HG03066 (cell line): ENCODE data around the gene ROS1.
"Not testable (repeated sequence)": the region's sequence is repeated elsewhere in the genome, so short reads cannot be mapped to it uniquely, and the experiment has no call there.

Source experiments
- ATAC-seq: cut with Tn5 transposase; IDR thresholded peaks from one replicate; pipeline ENCODE4 v1.9.1; 2021; ENCODE audit warnings: low read depth; ENCODE audit not compliant: unreplicated experiment

Gene ROS1

DNA sequence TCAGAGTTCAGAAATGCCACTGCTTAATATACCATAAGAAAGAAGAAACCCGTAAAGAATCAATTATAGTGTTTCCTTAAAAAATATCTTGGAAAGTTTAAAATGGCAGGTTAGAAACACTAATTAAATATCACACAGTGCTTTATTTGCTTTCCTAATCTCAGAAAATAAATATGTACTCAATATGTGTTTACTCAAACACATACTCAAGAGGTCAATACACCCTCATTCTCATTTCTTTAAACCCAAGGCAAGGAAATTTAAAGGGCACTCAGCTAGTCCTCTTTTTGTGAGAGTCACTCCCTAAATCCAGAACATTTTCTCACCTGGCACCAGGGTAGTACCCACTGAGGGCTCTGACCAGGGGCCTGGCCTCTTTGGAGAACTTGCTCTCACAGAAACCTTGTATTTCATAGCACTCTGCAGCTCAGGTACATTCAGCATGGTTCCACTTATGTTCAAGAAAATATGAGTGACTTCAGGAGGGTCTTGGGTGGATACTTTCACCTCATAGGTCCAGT lies 38.2 kb downstream of the ROS1 start:
- no peak for ATAC-seq

DNA sequence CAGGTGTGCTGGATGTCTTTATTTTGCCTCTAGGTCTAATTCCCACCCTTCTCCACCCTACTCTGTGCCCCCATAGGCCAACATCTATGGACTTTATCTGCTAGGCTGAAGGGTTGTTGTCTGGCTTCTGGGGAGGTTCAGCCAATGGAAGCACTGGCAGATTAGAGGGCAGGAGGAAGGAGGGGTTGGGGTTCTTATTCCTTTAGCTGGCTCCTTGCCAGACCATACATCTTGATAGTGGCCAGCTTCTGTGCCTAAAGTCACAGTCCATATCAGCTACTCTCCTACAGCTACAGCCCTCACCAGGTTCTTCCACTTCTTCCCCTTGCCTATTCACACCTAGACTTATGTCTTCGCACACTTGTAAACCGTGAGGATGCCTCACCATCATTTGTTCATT lies 41.1 kb downstream of the ROS1 start:
- no peak for ATAC-seq

DNA sequence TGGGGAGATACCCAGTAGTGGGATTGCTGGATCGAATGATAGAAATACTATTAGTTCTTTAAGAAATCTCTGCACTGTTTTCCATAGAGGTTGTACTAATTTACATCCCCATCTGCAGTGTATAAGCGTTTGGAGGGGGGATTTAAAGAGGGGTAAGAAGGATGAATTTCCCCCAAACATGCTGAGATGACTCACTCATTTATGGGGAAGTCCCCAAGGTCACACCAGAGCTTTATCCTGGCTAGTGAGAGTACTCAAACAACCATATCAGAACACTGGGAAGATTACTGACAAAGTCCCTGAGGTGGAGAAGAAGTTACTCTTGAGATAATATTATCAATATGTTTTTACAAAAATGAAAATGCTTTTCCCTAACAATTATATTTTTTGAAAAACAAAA lies 44.0 kb downstream of the ROS1 start:
- no peak for ATAC-seq

DNA sequence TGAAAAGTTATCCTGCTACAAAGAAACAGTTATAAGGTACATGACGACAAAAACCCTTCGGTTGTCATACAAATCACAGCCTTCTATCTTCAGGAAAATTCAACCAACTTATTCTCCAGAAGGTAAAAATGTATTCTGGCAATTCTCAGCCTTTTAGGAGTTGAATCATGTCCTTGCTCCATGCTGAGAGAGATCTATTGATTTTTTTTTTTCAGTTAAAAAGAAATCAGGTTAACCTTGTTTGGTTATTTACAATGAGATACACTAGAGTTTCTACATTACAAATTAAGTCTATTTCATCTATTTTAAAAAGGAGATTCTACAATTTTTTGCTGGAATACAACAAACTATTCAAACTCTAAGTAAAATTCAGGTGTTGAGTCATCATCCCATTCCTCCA lies 45.4 kb downstream of the ROS1 start:
- ATAC-seq, result no peak

DNA sequence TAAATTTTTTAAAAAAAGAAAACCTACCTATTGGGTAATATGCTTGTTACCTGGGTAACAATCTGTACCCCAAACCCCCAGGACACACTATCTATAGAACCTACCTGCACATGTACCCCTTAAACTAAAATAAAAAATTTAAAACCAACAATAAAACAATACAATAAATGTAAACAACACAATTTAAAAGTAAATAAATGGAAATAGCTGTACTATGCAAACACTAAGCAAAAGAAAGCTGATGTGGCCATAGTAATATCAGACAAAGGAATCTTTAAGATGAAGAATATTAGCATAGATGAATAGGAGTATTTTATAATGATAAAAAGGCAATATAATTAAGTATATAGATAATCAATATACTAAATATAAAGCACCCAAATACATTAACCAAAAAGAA lies 50.3 kb downstream of the ROS1 start:
- ATAC-seq, result no peak

DNA sequence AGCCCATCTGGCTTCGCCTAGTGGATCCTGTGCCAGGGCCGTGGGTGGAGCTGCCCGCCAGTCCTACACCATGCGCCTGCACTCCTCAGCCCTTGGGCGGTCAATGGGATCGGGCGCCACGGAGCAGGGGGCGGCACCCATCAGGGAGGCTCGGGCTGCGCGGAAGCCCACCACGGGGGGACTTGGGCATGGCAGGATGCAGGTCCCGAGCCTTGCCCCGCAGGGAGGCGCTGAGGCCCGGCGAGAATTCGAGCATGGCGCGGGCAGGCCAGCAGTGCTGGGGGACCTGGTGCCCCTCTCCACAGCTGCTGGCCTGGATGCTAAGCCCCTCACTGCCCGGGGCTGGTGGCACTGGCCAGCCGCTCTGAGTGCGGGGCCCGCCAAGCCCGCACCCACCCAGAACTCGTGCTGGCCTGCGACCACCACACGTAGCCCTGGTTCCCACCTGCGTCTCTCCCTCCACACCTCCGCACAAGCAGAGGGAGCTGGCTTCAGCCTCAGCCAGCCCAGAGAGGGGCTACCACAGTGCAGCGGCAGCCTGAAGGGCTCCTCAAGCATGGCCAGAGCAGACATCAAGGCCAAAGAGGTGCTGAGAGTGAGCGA lies 52.4 kb downstream of the ROS1 start:
- ATAC-seq, result no peak

DNA sequence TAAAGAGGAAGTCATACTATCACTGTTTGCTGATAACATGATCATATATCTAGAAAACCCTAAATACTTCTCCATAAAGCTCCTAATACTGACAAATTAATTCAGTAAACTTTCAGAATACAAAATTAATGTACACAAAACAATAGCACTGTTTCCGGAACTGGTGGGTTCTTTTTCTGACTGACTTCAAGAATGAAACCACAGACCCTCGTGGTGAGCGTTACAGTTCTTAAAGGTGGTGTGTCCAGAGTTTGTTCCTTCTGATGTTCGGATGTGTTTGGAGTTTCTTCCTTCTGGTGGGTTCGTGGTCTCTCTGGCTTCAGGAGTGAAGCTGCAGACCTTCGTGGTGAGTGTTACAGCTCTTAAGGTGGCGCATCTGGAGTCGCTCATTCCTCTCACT lies 53.5 kb downstream of the ROS1 start:
- not testable (repeated sequence) for ATAC-seq

DNA sequence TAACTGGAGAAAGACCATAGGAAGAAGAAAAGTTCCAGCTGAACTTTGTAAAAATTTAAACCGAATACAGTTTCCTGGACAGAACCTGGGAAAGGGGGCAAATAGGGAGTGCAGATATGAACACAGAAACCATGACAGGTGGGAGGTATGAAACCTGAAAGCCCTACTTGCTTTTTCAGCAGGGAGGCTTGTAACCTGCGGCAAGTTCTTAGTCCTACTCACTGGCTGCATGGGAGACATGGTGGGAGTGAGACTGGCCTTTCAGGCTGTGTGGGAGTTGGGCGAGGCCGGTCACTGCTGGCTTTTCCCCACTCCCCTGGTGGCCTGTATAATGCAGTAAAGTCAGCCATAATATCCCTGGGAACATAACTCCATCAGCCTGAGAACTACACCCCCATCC lies 54.2 kb downstream of the ROS1 start:
- ATAC-seq, result no peak

DNA sequence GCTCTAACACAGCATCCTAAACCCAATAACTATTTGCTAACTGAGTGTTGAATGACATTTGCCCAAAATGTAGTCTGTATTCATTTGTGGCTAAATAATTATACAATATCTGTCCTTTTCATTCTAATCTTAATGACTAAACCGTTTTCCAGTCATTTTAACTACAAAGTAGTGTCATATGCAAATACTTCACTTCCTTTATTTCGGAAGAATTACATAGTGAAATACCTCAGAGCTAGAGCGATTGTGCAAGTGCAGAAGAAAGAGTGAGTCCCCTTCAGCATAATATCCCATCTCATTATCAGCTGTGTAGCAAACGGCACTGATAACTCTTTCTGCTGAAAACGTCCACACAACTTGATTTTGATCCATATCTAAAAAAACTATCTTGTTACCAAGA lies 66.2 kb downstream of the ROS1 start:
- ATAC-seq, result no peak

DNA sequence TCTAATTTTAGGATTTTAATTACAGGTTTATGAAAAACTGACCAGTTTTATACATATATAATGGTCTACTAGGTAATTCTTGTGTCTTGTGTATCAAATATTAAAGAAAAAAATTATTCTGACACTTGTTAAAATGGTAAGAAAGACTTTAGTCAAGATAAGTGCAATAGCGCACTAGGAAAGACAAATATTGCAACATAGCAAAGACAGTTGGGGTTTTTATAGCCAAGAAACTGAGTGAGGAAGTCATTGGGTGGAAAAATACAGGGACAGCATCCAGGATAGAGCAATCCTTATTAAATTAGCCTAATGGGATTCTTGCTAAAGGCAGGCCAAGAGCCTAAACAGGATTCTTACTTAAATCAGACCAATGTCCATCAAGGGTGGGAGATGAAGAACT lies 71.1 kb downstream of the ROS1 start:
- no peak for ATAC-seq

DNA sequence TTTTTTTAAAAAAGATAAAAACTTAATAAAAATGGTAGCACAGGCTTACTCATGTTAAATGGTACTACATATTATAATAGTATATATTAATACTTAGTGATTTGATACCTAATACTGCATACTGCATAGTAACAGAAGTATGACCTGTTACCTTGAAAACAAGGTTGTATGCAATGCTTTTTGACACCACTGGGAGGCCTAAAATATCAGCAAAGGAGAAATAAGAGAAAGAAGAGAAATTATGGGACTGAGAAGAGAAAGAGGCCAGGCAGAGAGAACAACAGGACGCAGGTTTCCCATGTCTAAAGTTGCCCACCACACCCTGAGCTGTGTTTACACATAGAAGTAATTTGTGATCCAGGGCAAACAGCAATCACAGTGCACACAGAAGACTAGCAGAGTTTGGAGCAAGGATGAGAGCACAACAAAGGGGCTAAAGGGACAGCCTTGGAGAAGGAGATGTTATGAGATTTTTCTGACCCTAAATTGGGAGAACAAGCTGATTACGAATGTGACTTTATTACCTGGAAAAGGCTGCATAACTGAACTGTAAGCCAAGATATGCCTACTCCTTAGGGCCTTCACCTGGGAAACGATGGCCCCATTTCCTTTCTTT lies 73.2 kb downstream of the ROS1 start:
- ATAC-seq, result peak; percentile 66

DNA sequence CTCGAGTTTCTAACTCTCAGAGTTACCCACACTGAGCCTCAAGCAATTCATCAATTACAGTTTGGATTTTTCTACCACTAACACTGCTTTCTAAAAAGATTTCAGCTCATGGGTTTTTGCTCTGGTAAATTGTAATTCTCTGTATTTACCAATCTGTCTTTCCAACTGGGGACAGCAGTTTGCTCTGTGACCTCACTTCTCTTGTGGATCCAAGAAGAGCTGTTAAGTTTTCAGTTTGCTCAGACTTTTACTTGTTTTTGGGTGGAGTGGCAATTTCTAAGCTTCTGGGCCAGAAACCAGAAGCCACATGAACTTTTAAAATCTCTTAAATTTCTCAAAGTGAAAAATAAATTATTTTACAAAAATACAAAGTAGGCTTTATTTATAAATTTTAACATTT lies 74.2 kb downstream of the ROS1 start:
- ATAC-seq, result no peak

DNA sequence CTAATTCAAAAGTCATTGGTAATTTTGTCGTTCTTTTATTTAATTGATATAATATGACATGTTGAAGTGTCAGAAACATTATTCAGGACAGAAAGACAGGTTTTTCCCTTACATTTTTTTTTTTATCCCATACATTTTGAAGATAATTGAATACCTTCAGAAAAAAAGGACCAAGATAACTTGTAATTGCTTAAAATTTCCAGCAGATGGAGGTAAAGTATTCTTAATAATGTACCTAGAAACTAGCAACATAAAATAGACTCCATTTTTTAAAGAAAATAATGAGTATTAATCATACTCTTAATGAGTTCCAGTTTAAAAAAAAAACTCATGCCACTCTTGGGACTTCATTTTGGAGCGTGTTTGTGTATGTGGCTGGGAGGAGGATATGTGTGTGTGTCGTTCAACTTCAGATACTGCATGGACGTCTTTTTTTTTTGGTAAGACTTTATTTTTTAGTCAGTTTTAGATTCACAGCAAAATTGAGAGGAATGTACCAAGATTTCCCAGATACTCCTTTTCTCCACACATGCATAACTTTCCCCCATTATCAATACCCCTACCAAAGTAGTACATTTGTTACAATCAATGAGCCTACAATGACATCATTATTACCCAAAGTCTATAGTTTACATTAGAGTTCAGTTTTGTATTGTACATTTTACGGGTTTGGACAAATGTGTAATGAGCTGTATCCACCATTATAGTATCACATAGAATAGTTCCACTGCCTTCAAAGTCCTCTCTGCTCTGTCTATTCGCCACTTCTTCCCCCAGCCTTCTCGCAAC lies 79.4 kb downstream of the ROS1 start:
- no peak for ATAC-seq

DNA sequence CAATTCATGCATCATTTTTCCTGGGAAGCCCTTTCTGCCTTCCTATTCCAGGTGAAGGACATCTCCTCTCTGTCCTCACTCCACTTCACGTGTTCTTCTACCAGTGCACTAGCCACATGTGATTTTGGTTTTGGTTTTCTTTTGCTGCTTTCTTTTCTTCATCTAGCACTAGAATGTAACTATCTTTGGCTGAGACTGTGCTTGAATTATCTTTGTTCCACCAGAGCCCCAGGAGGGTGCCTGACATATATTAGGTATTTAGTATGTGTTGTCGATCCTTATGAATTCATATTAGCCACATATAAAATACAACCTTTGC lies 80.5 kb downstream of the ROS1 start:
- ATAC-seq, result no peak

DNA sequence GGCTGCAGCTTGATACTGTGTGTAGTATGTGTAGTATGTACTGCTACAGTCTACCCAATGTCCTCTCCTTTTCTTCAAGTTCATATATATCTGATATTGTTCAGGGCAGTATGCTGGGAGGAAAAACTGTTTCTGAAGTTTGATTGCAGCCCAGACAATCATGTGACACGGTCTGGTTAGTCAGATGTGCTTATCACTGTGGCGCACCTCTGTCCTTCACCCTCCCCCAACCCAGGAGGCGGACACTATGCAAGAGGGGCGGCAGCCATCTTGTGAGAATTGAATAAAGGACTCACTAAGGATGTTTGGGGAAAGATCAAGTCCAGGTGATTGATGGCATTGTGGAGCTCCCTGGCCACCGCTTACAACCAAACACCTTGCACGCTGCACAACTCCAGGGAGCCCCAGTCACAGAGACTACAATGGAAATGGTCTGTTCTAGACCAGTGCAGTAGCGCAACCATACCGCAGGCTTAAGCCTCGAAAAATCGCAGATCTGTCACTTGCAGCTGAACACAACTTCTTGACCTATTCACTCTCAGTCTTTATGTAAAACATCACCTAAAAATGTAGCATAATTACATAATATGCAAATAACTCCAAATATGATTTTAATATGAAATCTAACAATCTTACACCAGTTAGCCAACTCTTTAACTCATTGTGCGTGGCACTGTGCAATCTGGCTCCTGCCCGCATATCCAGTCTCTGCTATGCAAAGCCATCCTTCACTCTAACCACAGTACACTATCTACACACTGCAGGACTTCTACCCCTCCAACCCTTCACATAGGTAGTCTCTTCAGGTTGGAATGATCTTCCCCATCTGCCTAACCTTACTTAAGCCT lies 81.1 kb downstream of the ROS1 start:
- no peak for ATAC-seq

DNA sequence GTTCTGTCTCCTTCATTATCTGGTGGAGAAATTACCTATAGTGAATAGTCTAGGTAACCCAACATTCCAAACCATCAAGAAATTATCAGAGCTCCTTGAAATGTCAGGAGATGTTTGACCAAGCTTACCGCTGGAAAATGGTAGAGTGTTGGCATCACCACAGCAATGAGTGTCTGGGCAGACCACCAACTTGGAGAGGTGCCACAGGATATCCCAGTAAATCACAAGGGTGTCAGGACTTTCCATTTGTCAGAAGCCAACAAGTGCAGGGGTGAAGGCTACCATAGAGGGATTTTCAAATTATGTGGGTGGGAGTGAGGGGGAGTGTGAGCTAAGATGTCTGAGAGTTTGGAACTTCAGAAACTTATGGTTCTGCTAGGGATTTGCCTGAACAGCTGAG lies 87.2 kb downstream of the ROS1 start:
- ATAC-seq, result no peak

DNA sequence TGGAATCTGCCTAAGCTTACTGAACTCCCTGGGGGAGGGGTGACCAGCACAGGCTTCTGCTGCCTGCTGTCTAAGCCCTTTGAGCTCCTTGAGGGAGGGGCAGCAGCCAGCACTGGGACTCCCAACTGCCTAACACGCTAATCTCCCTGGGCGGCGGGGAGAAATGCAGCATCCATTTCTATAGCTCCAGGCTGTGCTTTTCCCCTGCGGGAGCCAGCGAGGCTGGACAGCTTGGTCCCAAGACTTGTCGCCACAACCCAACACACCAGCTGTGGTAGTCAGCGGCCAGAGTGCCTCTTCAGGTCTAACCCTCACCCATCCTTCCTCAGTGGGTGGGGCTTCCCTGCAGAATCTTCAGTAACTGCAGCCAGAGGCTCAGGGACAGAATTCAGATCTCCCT lies 95.8 kb downstream of the ROS1 start:
- ATAC-seq, result no peak

DNA sequence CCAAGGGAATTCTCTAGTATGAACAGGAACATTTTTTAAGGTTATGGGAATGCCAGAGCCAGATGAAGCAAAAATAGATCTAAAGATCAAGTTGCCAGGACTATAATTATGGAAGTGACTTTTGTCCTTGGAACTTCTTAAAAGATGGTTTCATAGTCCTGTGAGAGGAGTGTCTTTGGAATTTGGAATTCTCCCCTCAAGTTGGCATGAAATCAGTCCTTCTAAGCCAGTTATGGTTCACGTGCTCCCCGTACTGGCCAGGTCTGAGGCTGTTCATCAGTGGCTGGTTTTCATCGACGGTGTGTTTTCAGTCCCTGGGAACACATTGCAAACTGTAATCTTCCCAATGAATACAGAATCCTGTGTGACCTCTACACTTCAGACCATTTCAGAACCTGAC lies 97.2 kb downstream of the ROS1 start:
- no peak for ATAC-seq

DNA sequence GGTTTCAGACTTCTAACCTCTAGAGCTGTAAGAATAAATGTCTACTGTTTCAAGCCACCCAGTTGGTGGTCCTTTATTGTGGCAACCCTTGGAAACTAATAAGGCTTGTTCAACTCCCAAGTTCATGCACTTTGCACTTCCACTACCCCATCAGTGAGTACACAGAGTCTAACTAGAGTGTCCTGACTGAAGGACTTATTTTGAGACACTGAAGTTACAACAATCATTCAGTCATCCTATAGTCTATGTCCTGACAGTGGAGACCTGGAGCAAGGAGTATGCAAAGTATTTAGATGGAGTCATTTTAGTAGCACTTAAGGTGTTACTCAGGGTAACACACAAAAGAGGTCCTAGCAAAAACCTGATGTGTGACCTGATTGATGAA lies 97.7 kb downstream of the ROS1 start:
- ATAC-seq, result no peak

DNA sequence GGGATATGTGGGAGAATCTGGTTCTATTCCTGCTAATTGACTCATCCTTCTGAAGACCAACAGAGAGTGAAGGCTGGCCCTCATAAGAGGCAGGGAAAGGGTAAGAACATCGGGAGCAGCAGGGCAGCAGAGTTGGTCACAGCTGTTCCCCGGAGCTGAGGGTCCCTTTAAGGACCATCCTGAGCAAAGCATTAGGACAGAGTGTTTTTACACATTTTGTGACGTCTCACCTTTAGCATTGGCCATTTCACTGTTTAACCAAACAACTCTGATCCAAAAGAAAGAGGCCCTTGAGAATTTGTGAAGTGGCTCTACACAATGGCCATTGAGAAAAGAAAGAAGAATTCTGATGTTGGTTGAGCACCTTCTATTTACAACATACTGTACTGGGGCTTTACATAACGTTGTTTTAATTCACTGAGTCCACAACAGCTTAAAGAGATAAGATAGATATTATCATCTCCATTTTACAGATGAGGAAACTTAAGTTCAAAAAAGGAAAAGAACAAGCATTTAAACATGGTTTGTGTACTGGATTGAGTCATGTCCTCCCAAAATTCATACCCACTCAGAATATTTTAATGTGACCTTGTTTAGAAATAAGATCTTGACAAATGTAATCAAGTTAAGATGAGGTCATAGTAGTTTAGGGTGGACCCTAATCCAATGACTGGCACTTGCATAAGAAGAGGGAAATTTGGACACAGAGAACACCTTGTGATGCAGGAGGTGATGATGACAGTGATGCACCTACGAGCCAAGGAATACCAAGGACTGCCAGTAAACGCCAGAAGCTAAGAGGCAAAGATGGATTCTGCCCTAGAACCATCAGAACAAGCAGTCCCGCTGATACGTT lies 98.4 kb downstream of the ROS1 start:
- ATAC-seq, result no peak
